Measurements from ENCODE around the gene EIF2A. TPM values are rescaled to one million over a fixed set of nuclear protein-coding genes. Genes with fewer than 3 reads are reported as not detected.
A peak's percentile ranks its signal among the peaks of the same experiment; 100 is the strongest.

Gene EIF2A
- total and polyA plus RNA-seq, 2 of the 13 experiments (the other 11 are each of a cell fraction or from before 2014, with no cell fraction given) = 124 to 139 TPM

DNA sequence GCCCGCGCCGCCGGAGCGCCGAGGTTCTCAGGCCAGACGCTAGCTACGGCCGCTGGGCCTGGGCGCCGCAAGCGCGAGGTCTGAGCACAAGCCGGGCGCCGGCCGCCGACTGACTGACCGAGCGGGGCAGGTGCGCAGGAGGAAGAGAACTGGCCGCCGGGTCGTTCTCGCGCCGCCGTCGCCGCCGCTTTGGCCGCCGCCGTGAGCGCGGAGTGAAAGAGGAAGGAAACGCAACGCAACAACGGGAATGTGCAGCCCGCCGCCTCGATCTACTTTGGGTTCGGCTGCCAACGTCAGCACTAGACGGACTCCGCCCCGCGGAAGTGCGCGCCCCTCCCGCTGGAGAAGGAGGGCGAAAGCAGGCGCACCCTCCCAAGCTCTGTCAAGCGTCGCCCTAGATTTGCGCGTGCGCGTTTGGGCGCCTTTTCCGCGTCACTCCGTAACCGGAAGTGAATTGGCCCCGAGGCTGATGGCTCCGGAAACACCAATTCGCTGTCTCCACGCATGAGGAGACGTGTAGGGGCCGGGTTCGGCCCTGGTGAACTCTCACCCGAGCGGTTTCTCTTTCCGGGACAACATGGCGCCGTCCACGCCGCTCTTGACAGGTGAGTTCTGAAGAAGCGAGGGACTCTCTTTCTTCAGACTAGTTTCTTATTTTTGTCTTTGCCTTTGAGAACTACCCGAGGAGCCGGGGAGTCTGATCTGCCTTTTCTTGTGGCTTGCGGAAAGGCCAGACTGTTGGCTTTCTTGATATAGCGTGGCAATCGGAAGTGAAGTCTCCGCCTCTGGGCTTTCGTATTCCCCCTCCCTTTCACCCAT is at the start of gene EIF2A, which contains the start of gene SERP1 (continued):
- TF ChIP-seq, protein P1, sequence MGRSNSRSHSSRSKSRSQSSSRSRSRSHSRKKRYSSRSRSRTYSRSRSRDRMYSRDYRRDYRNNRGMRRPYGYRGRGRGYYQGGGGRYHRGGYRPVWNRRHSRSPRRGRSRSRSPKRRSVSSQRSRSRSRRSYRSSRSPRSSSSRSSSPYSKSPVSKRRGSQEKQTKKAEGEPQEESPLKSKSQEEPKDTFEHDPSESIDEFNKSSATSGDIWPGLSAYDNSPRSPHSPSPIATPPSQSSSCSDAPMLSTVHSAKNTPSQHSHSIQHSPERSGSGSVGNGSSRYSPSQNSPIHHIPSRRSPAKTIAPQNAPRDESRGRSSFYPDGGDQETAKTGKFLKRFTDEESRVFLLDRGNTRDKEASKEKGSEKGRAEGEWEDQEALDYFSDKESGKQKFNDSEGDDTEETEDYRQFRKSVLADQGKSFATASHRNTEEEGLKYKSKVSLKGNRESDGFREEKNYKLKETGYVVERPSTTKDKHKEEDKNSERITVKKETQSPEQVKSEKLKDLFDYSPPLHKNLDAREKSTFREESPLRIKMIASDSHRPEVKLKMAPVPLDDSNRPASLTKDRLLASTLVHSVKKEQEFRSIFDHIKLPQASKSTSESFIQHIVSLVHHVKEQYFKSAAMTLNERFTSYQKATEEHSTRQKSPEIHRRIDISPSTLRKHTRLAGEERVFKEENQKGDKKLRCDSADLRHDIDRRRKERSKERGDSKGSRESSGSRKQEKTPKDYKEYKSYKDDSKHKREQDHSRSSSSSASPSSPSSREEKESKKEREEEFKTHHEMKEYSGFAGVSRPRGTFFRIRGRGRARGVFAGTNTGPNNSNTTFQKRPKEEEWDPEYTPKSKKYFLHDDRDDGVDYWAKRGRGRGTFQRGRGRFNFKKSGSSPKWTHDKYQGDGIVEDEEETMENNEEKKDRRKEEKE (IDR thresholded peaks at IDR 0.05) = no peak
- TF ChIP-seq ZNF484 (CRISPR knock-in tag; IDR thresholded peaks at IDR 0.05; ENCODE audit: borderline replicate concordance, low read depth) (no peak), ZNF709 (CRISPR knock-in tag; IDR thresholded peaks at IDR 0.05) (peak; percentile 85), ZNF317 (CRISPR knock-in tag; IDR thresholded peaks at IDR 0.05) (peak; percentile 78; the same call in 1 of the 2 replicates), MTA3 (CRISPR knock-in tag; IDR thresholded peaks at IDR 0.05) (no peak), RARA (CRISPR knock-in tag; IDR thresholded peaks at IDR 0.05) (no peak; the same call in 1 of the 2 replicates), CREM (IDR thresholded peaks at IDR 0.05) (peak; percentile 99), CREM (CRISPR knock-in tag; IDR thresholded peaks at IDR 0.05) (peak; percentile 87), PLRG1 (conservative IDR thresholded peaks at IDR 0.05) (no peak), ZNF776 (CRISPR knock-in tag; IDR thresholded peaks at IDR 0.05) (peak; percentile 67; the same call in 1 of the 2 replicates), ZNF572 (CRISPR knock-in tag; IDR thresholded peaks at IDR 0.05) (0 out of 2 replicates have a peak, but pooled peaks have one; percentile 85), ZNF678 (CRISPR knock-in tag; IDR thresholded peaks at IDR 0.05) (no peak), ZMYM4 (CRISPR knock-in tag; IDR thresholded peaks at IDR 0.05) (peak; percentile 84), HIVEP1 (CRISPR knock-in tag; IDR thresholded peaks at IDR 0.05) (no peak), KDM5B (CRISPR knock-in tag; IDR thresholded peaks at IDR 0.05; ENCODE audit: borderline replicate concordance) (peak; percentile 91), ZNF337 (CRISPR knock-in tag; IDR thresholded peaks at IDR 0.05; ENCODE audit: borderline replicate concordance, low read depth) (0 out of 2 replicates have a peak, but pooled peaks have one; percentile 25)
- TF ChIP-seq, protein P2, sequence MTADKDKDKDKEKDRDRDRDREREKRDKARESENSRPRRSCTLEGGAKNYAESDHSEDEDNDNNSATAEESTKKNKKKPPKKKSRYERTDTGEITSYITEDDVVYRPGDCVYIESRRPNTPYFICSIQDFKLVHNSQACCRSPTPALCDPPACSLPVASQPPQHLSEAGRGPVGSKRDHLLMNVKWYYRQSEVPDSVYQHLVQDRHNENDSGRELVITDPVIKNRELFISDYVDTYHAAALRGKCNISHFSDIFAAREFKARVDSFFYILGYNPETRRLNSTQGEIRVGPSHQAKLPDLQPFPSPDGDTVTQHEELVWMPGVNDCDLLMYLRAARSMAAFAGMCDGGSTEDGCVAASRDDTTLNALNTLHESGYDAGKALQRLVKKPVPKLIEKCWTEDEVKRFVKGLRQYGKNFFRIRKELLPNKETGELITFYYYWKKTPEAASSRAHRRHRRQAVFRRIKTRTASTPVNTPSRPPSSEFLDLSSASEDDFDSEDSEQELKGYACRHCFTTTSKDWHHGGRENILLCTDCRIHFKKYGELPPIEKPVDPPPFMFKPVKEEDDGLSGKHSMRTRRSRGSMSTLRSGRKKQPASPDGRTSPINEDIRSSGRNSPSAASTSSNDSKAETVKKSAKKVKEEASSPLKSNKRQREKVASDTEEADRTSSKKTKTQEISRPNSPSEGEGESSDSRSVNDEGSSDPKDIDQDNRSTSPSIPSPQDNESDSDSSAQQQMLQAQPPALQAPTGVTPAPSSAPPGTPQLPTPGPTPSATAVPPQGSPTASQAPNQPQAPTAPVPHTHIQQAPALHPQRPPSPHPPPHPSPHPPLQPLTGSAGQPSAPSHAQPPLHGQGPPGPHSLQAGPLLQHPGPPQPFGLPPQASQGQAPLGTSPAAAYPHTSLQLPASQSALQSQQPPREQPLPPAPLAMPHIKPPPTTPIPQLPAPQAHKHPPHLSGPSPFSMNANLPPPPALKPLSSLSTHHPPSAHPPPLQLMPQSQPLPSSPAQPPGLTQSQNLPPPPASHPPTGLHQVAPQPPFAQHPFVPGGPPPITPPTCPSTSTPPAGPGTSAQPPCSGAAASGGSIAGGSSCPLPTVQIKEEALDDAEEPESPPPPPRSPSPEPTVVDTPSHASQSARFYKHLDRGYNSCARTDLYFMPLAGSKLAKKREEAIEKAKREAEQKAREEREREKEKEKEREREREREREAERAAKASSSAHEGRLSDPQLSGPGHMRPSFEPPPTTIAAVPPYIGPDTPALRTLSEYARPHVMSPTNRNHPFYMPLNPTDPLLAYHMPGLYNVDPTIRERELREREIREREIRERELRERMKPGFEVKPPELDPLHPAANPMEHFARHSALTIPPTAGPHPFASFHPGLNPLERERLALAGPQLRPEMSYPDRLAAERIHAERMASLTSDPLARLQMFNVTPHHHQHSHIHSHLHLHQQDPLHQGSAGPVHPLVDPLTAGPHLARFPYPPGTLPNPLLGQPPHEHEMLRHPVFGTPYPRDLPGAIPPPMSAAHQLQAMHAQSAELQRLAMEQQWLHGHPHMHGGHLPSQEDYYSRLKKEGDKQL (CRISPR knock-in tag; IDR thresholded peaks at IDR 0.05; ENCODE audit: low read depth) = 0 out of 2 replicates have a peak, but pooled peaks have one; percentile 11
- TF ChIP-seq, protein P3, sequence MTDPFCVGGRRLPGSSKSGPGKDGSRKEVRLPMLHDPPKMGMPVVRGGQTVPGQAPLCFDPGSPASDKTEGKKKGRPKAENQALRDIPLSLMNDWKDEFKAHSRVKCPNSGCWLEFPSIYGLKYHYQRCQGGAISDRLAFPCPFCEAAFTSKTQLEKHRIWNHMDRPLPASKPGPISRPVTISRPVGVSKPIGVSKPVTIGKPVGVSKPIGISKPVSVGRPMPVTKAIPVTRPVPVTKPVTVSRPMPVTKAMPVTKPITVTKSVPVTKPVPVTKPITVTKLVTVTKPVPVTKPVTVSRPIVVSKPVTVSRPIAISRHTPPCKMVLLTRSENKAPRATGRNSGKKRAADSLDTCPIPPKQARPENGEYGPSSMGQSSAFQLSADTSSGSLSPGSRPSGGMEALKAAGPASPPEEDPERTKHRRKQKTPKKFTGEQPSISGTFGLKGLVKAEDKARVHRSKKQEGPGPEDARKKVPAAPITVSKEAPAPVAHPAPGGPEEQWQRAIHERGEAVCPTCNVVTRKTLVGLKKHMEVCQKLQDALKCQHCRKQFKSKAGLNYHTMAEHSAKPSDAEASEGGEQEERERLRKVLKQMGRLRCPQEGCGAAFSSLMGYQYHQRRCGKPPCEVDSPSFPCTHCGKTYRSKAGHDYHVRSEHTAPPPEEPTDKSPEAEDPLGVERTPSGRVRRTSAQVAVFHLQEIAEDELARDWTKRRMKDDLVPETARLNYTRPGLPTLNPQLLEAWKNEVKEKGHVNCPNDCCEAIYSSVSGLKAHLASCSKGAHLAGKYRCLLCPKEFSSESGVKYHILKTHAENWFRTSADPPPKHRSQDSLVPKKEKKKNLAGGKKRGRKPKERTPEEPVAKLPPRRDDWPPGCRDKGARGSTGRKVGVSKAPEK (CRISPR knock-in tag; IDR thresholded peaks at IDR 0.05; ENCODE audit: borderline replicate concordance) = no peak
- TF ChIP-seq, protein P4, sequence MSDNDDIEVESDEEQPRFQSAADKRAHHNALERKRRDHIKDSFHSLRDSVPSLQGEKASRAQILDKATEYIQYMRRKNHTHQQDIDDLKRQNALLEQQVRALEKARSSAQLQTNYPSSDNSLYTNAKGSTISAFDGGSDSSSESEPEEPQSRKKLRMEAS (IDR thresholded peaks at IDR 0.05) = peak; percentile 80
